ENCODE results near the gene PITPNM3. TPM values are rescaled to one million over a fixed set of nuclear protein-coding genes. Genes with fewer than 3 reads are reported as not detected.

Gene PITPNM3
- total and polyA plus RNA-seq, 2 donors (not counting 1 experiment from before 2014, with no cell fraction given) = 0.99 to 1.1 TPM

- no peaks in the 10 kb centered on the region for H3K9me3 ChIP-seq (ENCODE audit: control insufficient read depth, insufficient read depth, low read depth, low read length)
- H3K27ac ChIP-seq (ENCODE audit: insufficient read depth, low read length) = no peak overlapping the region
- H3K27me3 ChIP-seq (ENCODE audit: control insufficient read depth, insufficient read depth, low read length) = no peaks in the 10 kb centered on the region
- H3K9ac ChIP-seq (ENCODE audit: insufficient read depth, low read length) = no peak overlapping the region
- no peaks in the 10 kb centered on the region for H4K20me1 ChIP-seq (ENCODE audit: control insufficient read depth, extremely low read depth, insufficient read depth, low read length)
- no peak overlapping the region for H2AFZ ChIP-seq (ENCODE audit: low read length)
- no peaks in the 10 kb centered on the region for H3K36me3 ChIP-seq (ENCODE audit: control insufficient read depth, insufficient read depth, low read length)
- no peak overlapping the region for H3K4me2 ChIP-seq (ENCODE audit: extremely low read depth, insufficient read depth, low read length)
- H3K79me2 ChIP-seq (ENCODE audit: control insufficient read depth, insufficient read depth, low read length) = no peaks in the 10 kb centered on the region
- H3K4me3 ChIP-seq (replicated peaks in 1 of 4; ENCODE audit: control extremely low read depth in 1 of 4, insufficient read depth in 1 of 4, low read depth in 3 of 4, low read length in 4 of 4) = no peak overlapping the region
- no peak for DNase-seq (ENCODE audit: low read depth in 2 of 2)
- TF ChIP-seq, protein P1, sequence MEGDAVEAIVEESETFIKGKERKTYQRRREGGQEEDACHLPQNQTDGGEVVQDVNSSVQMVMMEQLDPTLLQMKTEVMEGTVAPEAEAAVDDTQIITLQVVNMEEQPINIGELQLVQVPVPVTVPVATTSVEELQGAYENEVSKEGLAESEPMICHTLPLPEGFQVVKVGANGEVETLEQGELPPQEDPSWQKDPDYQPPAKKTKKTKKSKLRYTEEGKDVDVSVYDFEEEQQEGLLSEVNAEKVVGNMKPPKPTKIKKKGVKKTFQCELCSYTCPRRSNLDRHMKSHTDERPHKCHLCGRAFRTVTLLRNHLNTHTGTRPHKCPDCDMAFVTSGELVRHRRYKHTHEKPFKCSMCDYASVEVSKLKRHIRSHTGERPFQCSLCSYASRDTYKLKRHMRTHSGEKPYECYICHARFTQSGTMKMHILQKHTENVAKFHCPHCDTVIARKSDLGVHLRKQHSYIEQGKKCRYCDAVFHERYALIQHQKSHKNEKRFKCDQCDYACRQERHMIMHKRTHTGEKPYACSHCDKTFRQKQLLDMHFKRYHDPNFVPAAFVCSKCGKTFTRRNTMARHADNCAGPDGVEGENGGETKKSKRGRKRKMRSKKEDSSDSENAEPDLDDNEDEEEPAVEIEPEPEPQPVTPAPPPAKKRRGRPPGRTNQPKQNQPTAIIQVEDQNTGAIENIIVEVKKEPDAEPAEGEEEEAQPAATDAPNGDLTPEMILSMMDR (conservative IDR thresholded peaks at IDR 0.05 in 1 of 2, IDR thresholded peaks at IDR 0.05 in 1 of 2; ENCODE audit: low read depth in 1 of 2, low read length in 2 of 2) = no peak
- no peak for TF ChIP-seq EZH2 (IDR thresholded peaks at IDR 0.05; ENCODE audit: low read length, missing control alignments)
- H3K4me1 ChIP-seq (ENCODE audit: control insufficient read depth, extremely low read depth, insufficient read depth, low read length) = no peaks in the 10 kb centered on the region
Measured at GRCh38 chr17:6467567-6467966, 88.8 kb downstream of the PITPNM3 start.

DNA sequence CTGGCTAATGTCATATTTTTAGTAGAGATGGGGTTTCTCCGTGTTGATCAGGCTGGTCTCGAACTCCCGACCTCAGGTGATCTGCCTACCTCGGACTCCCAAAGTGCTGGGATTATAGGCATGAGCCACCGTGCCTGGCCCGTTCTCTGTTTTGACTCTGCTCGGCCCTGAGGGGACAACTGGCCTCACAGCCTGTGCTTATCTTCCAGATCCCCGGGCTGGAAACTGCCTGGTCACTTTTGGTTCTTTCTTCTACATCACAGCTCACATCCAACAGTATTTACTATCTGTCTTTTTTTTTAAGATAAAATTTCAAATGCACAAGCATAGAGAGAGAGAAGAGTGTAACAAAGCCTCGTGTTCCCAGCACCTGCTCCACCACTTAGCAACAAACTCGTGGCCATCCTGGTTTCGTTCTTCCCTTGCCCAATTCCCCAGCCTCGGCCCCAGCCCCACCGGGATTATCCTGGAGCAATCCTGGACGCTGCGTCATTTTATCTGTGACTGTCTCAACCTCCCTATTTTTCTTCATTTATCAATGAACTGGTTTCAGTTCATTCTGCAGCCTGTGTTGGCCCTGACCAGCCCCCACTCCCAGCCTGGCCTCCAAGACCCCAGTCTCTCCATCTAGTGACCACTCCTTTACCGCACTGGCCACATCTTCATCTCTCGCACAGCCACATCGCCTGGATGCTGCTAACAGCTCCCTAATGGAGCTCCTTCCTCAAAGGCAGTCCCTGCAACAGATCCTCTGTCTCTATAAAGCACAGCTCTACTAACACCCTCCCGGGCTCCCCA, 91.0 kb downstream of the PITPNM3 start:
- H3K9ac ChIP-seq (ENCODE audit: insufficient read depth, low read length) = no peak overlapping the region

GRCh38 chr17:6464446-6465041, 91.8 kb downstream of the PITPNM3 start:
- no peaks in the 10 kb centered on the region for H3K79me2 ChIP-seq (ENCODE audit: control insufficient read depth, insufficient read depth, low read length)
- H4K20me1 ChIP-seq (ENCODE audit: control insufficient read depth, extremely low read depth, insufficient read depth, low read length) = no peaks in the 10 kb centered on the region
- no peaks in the 10 kb centered on the region for H3K9me3 ChIP-seq (ENCODE audit: control insufficient read depth, insufficient read depth, low read depth, low read length)
- DNase-seq (ENCODE audit: low read depth in 2 of 2) = no peak
- no peak overlapping the region for H3K4me3 ChIP-seq (replicated peaks in 1 of 4; ENCODE audit: control extremely low read depth in 1 of 4, insufficient read depth in 1 of 4, low read depth in 3 of 4, low read length in 4 of 4)
- no peaks in the 10 kb centered on the region for H3K4me1 ChIP-seq (ENCODE audit: control insufficient read depth, extremely low read depth, insufficient read depth, low read length)
- no peak overlapping the region for H3K4me2 ChIP-seq (ENCODE audit: extremely low read depth, insufficient read depth, low read length)
- H3K36me3 ChIP-seq (ENCODE audit: control insufficient read depth, insufficient read depth, low read length) = no peaks in the 10 kb centered on the region
- TF ChIP-seq EZH2 (IDR thresholded peaks at IDR 0.05; ENCODE audit: low read length, missing control alignments) = no peak
- TF ChIP-seq, protein P1 (conservative IDR thresholded peaks at IDR 0.05 in 1 of 2, IDR thresholded peaks at IDR 0.05 in 1 of 2; ENCODE audit: low read depth in 1 of 2, low read length in 2 of 2) = no peak
- no peak overlapping the region for H2AFZ ChIP-seq (ENCODE audit: low read length)
- H3K27ac ChIP-seq (ENCODE audit: insufficient read depth, low read length) = no peak overlapping the region
- no peak overlapping the region for H3K9ac ChIP-seq (ENCODE audit: insufficient read depth, low read length)
- H3K27me3 ChIP-seq (ENCODE audit: control insufficient read depth, insufficient read depth, low read length) = no peaks in the 10 kb centered on the region

More for the DNA sequence above, 91.0 kb downstream of the PITPNM3 start:
- TF ChIP-seq EZH2 (IDR thresholded peaks at IDR 0.05; ENCODE audit: low read length, missing control alignments) = no peak
- TF ChIP-seq, protein P1 (conservative IDR thresholded peaks at IDR 0.05 in 1 of 2, IDR thresholded peaks at IDR 0.05 in 1 of 2; ENCODE audit: low read depth in 1 of 2, low read length in 2 of 2) = no peak
- Histone ChIP-seq H4K20me1 (ENCODE audit: control insufficient read depth, extremely low read depth, insufficient read depth, low read length) (no peaks in the 10 kb centered on the region), H3K36me3 (ENCODE audit: control insufficient read depth, insufficient read depth, low read length) (no peaks in the 10 kb centered on the region), H3K4me2 (ENCODE audit: extremely low read depth, insufficient read depth, low read length) (no peak overlapping the region), H3K4me3 (replicated peaks in 1 of 4; ENCODE audit: control extremely low read depth in 1 of 4, insufficient read depth in 1 of 4, low read depth in 3 of 4, low read length in 4 of 4) (no peak overlapping the region), H3K27me3 (ENCODE audit: control insufficient read depth, insufficient read depth, low read length) (no peaks in the 10 kb centered on the region), H3K27ac (ENCODE audit: insufficient read depth, low read length) (no peak overlapping the region), H3K79me2 (ENCODE audit: control insufficient read depth, insufficient read depth, low read length) (no peaks in the 10 kb centered on the region), H3K4me1 (ENCODE audit: control insufficient read depth, extremely low read depth, insufficient read depth, low read length) (no peaks in the 10 kb centered on the region), H2AFZ (ENCODE audit: low read length) (no peak overlapping the region), H3K9me3 (ENCODE audit: control insufficient read depth, insufficient read depth, low read depth, low read length) (no peaks in the 10 kb centered on the region)
- DNase-seq (ENCODE audit: low read depth in 2 of 2) = no peak

Data from fibroblast of lung (primary cell).